ENCODE measurements around the gene PARM1. TPM values are rescaled to one million over a fixed set of nuclear protein-coding genes. Genes with fewer than 3 reads are reported as not detected.

PARM1 gene
- total RNA-seq, 1 donor from 2014 or later, result 58.7 TPM

GRCh38 chr4:74934016-74934831, 1.3 kb downstream of the PARM1 start:
- ATAC-seq, result peak; percentile 26
- DNase-seq (ENCODE audit: missing footprints), result no peak
- intact Hi-C loops (cut with DNase I), result loop anchor here (5.0 kb wide), 3 partner anchors 57 to 538 kb away; no protein-coding TSS in a partner anchor

- intact Hi-C loops (cut with DNase I), result loop anchor here (5.0 kb wide), 3 partner anchors 58 to 537 kb away; no protein-coding TSS in a partner anchor
- no peak for ATAC-seq
- no peak for DNase-seq (ENCODE audit: missing footprints)
Observed at GRCh38 chr4:74934888-74935287, 2.0 kb downstream of the PARM1 start.

- no peak for DNase-seq (ENCODE audit: missing footprints)
- ATAC-seq, result no peak
- intact Hi-C loops (cut with DNase I), result no loop called here
Observed at GRCh38 chr4:74941123-74941522, 8.2 kb downstream of the PARM1 start.

DNA sequence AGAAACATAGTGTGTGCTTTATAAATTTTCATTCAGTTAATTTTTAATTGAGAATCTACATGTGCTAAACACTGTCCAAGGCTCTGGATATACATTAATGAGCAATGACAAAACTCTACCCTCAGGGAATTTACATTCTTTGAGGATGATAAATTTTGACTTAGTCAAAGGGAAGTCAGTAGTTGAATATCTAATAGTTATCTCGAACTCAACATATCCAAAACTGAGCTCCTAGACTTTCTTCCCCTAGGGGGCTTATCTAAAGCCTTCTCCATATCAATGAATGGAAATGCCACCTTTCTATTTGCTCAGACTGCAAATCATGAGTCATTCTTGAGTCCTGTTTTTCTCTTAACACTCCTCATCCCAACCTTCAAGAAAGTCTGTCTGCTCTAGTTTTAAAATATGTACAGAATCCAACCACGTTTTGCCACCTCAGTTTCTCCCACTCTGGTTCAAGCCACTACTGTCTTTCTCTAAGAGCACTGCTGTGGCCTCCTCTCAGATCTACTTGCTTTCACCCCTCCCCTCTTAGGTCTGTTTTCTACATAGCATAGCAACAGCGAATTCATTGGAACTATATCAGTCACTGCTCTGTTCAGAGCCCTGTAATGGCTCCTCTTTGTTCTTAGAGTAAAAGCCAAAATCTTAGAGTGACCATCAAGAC, 9.5 kb downstream of the PARM1 start:
- intact Hi-C loops (cut with DNase I), result no loop called here
- ATAC-seq (no peak), DNase-seq (ENCODE audit: missing footprints) (no peak)

DNA sequence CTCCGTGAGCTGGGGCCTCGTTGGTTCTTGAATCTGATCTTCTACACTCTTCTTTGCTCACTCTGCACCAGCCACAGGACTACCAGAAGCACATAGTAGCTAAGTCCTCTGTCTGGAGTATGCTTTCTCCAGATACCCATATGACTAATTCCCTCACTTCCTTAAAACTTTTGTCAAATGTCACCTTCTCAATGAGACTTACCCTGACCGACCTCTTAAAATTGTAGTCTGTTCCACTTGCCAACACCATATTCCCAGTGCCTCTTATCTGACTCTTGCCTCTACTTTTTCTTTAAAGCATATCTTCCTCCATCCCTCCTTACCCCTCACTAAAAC, 10.0 kb downstream of the PARM1 start:
- intact Hi-C loops (cut with DNase I), result no loop called here
- ATAC-seq (no peak), DNase-seq (ENCODE audit: missing footprints) (no peak)

- no peak for ATAC-seq
- intact Hi-C loops (cut with DNase I), result no loop called here
- no peak for DNase-seq (ENCODE audit: missing footprints)
Observed at GRCh38 chr4:74944354-74944793, 11.5 kb downstream of the PARM1 start.

DNA sequence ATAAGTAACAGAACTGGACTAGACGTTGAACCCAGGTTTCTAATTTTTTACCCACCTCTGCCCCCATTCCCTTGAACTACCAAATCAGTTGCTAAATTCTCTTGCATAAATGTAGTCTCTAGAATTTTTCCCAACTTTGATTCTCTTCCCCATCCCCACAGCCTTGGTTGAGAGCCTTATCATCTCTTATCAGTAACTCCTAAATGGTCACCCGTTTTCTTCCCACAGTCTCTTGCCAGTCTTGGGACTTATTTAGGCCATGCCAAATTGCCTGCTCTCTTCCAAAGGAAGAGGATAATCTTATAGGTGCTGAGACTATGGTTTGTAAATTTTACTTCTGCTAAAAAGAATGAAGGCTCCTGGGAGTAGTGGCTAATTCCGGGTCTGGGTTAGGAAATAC, 13.3 kb downstream of the PARM1 start:
- ATAC-seq (no peak), DNase-seq (ENCODE audit: missing footprints) (no peak)
- intact Hi-C loops (cut with DNase I), result no loop called here

GRCh38 chr4:74947798-74948197, 14.9 kb downstream of the PARM1 start:
- ATAC-seq (peak; percentile 10), DNase-seq (ENCODE audit: missing footprints) (no peak)
- intact Hi-C loops (cut with DNase I), result no loop called here

DNA sequence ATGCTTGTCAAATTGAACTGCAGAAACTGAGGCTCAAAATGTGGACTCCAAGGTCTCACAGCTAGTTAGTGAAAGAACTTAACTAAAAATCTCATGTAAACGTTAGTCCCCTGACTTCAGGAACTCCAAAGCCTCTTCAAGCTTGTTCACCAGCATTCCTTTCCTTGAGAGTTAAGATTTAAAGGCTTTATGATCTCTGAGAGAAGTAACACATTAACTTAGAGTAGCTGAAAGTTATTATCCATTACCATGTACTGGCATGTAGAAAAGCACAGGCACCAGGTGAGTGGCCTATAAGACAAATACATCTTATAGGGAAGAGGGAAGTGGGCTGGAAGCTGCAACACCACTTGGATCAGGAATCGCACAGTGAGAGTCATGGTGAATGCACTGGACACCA, 15.3 kb downstream of the PARM1 start:
- ATAC-seq (no peak), DNase-seq (ENCODE audit: missing footprints) (no peak)
- intact Hi-C loops (cut with DNase I), result no loop called here

DNA sequence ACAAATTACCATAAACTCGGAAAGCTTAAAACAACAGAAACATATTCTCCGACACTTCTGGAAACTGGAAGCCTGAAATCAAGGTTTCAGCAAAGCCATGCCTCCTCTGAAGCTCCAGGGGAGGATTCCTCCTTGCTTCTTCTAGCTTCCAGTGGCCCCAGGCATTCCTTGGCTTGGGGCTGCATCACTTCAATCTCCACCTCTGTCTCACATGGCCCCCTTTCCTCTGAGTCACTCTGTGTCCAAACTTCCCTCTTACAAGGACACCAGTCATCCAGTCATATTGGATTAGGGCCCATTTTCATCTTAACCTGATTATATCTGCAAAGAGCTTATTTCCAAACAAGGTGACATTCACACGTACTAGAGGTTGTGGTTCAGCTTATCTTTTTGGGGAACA, 17.3 kb downstream of the PARM1 start:
- DNase-seq (ENCODE audit: missing footprints), result no peak
- ATAC-seq, result no peak
- intact Hi-C loops (cut with DNase I), result no loop called here

- DNase-seq (ENCODE audit: missing footprints), result no peak
- no peak for ATAC-seq
- intact Hi-C loops (cut with DNase I), result no loop called here
Observed at GRCh38 chr4:74950882-74951281, 18.0 kb downstream of the PARM1 start.

- DNase-seq (ENCODE audit: missing footprints) (no peak), ATAC-seq (no peak)
- intact Hi-C loops (cut with DNase I), result no loop called here
Observed at GRCh38 chr4:74953647-74954046, 20.7 kb downstream of the PARM1 start.

GRCh38 chr4:74958881-74959280, 26.0 kb downstream of the PARM1 start:
- ATAC-seq (no peak), DNase-seq (ENCODE audit: missing footprints) (no peak)
- intact Hi-C loops (cut with DNase I), result no loop called here

- DNase-seq (ENCODE audit: missing footprints) (no peak), ATAC-seq (no peak)
- intact Hi-C loops (cut with DNase I), result no loop called here
Observed at GRCh38 chr4:74961230-74961629, 28.3 kb downstream of the PARM1 start.

- DNase-seq (ENCODE audit: missing footprints) (no peak), ATAC-seq (no peak)
- intact Hi-C loops (cut with DNase I), result no loop called here
Observed at GRCh38 chr4:74962584-74962983, 29.7 kb downstream of the PARM1 start.

DNA sequence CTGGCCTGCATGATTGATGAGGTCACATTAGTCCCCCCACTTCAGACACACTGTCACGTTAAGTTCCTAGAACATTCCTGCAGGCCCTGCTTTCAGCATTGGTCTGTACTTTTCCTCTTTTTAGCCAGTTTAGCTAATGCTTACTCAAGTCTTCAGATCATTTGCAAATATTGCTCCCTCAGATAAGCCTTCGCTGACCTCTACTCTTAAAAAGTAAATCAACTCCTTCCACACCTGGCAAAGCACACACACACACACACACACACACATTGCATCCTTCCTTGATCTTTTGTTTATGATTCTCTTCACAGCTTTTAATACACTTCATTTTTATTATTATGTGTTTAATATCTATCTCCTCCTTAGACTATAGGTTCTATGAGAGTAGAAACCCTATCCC, 31.4 kb downstream of the PARM1 start:
- ATAC-seq (no peak), DNase-seq (ENCODE audit: missing footprints) (no peak)
- intact Hi-C loops (cut with DNase I), result no loop called here

GRCh38 chr4:74967324-74967723, 34.4 kb downstream of the PARM1 start:
- no peak for ATAC-seq
- DNase-seq (ENCODE audit: missing footprints), result no peak
- intact Hi-C loops (cut with DNase I), result no loop called here

DNA sequence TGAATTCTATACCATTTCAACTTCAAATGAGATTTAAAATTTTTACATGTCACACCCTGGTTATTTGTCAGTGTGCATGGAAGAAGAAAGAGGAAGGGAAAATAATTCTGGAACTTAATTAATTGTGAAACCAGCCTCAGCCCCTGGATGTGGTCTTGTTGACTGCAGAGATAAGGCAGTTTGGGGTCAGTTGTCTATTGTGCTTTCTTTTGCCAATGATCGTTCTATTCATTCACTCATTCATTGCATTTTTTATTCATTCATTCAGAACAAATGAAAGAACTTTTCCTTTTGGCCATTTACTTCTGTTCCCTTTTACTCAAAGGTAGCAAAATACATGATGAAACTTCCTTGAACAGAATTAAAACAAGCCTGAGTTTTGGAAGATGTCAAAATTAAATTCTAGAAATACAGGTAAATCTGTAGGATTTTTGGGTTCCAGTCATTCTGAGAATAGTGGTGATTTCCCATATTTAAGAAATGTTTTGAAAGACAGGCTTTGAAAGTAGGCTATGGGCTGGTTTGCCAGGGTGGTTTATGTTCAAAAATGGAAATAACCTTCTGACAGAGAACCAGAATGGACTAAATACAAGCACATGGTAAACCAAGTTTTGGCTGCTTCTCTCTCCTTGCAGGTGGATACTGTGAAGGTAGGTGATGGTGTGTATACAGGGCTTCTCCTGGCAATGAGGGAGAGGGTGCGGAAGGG, 35.7 kb downstream of the PARM1 start:
- DNase-seq (ENCODE audit: missing footprints), result no peak
- intact Hi-C loops (cut with DNase I), result no loop called here
- ATAC-seq, result no peak

GRCh38 chr4:74969507-74970474, 36.9 kb downstream of the PARM1 start:
- intact Hi-C loops (cut with DNase I), result loop anchor here (1.0 to 5.0 kb wide), 3 partner anchors 36 to 68 kb away; partner anchors contain the start of gene PARM1
- ATAC-seq, result peak; percentile 88
- no peak for DNase-seq (ENCODE audit: missing footprints)

Data from Right ventricle myocardium inferior (tissue), 1 donor.